ENCODE data around the gene RPL5.

The RPL5 gene

DNA sequence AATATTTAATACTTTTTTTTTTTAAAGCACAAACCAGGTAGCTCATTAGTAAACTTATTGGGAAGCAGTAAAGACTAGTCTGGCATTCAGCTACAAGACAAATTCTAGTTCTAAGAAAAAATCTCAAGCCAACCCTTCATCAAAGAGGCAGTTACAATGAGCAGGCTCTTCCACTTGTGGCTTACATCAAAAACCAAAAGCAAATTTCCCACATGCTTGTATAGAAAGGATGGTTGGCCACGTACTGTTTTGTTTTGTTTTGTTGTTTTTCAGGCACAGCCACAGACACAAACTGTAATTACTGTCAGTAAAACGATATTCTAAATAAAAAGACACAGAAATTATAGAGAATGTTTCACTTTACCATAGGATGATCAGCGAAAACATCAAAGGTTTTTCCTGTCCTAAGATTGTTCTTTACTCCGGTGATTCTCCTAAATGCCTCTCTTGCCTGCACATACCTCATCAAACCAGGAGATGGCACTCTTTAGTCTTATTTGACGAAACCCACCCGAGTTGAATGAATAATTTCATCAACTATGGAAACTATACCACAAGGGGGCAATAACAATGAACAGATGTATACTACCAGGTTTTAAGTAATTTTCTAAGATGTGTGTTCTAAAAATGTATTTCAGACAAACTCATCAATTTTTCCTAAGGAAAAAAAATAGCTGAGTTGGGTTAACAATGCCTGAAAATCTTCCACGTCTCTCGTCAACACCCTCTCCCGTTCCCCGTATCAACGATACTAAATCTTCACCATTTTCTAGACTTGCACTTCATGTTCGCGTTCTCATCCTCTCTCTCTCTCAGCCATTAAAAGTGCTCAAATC, 26.9 kb downstream of the RPL5 start:
- peak; percentile 94 for DNase-seq

DNA sequence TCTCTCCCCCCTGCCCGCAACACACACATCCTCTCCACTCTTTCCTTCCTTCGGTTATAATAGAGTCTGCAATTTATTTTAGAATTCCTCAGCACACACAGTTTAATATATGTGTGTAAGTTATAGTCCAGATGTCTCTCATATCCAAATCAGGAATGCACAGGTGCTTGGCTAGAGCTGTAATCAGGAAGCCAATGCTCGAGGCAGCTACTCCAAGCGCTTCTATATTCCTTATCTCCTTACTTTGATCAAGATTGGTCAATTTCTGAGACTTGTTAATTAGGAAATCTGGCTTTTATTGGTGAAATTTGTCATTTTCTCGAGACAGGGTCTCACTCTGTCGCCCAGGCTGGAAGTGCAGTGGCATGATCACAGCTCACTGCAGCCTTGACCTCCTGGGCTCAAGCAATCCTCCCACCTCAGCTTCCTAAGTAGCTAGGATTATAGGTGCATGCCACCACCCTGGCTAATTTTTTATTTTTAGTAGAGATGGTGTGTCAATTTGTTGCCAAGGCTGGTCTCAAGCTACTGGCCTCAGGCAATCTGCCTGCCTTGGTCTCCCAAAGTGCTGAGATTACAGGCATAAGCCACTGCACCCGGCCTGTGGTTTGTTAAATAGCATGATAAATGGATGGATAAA, 27.7 kb downstream of the RPL5 start:
- DNase-seq, result no peak

DNA sequence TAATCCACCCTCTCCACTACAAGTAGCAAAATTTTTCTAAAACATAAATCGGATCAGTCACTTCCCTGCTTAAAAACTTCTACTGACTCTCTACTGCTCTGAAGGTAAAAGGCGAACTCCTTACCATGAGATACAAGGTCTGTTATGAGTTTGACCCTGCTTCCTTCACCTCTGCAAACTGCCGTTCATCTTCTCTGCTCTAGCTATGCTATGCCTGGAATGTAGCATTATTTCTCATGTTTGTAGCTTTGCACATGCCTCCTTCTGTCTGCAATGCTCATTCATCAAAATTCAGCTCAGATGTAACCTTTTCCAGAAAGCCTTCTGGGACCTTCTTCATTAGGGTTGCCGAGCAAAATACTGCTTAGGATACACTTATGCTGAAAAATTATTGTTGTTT, 30.8 kb downstream of the RPL5 start:
- DNase-seq, result no peak

DNA sequence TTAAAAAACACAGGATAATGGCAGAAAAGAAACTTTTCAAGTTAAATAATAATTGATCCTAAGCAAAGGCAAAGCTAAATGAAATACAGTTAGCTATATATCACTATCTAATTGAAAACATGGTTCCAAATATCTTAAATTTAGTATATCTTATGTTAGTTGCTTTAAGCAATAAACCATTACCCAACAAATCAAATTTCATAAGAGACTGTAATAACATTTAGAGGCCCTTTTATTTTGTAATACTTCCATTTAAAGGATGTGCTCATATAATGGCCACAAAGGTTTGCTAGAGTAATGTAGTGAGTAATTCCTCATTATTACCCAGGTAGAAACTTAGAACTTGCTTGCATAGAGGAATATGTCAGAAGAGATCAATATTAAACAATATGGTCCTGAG, 32.3 kb downstream of the RPL5 start:
- DNase-seq, result no peak

DNA sequence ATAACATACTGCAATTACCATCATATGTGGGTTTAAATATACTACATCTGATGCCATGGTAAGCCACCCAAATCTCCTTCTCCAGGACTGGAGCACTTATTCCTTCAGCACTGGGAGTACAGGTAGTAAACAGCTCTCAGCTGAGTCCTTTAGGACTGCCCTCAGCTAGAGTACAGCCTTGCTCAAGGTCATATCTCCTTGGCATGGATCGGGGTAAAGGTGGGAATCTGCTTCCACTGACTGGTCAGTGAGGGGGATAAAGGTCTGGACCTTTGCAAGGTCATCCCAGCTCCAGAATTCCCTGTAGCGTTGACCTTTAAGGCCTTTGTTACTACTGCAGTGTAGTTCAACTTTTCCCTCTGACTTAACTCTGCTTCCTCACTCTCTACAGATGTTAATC, 38.8 kb downstream of the RPL5 start:
- no peak for DNase-seq

DNA sequence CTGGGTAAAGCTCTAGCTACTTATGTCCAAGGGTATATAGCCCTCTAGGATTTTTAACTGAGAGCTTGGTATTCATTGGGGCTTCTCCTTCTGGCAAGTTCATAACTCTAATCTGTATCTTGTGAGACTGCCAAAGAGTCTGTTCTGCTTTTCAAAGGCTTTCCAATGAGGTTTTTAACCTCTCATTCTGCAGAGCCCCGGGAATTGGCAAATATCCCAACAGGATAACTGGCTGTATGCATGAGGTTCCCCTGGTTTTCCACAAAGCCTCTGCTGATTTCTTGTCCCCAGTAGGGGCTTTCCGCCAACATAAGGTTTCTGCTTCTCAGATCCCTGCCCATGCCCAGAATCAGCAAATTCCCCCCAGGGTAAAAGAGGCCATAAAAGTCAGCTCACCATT, 40.9 kb downstream of the RPL5 start:
- no peak for DNase-seq

DNA sequence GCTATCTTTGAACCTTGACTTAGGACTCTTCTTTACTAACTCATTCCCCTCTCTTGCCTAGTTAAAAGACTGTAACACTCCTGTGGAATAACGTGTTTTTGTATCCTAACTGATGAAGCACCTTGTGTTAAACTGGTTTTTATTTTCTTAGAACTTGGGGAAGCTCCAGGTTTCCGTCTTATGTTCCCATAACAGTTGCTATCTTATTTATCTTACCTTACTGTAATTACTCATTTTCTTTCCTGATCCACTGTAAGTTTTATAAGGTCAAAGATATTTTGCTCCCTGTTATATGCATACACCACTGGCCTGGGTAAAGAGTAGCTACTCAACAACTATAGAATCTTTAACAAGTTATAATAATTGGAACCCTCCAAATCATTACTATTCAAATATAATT, 43.1 kb downstream of the RPL5 start:
- no peak for DNase-seq

DNA sequence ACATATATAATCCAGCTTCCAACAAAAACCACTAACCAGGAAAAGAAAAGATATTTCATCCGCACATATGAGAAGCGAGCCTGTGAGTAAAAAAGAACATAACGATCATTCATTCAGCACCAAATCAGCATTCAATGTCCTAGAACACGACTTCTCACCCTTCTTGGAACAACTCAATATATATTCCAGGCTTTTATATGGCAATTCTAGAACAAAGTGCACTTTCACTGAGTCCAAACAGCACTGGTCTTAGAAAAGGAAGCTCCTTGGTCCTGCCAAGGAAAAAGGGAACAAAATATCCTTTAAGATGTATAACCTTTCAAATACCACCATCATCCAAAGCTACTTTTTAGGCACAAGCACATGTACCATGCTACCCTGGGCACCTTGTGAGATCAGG, 44.5 kb downstream of the RPL5 start:
- DNase-seq, result no peak

DNA sequence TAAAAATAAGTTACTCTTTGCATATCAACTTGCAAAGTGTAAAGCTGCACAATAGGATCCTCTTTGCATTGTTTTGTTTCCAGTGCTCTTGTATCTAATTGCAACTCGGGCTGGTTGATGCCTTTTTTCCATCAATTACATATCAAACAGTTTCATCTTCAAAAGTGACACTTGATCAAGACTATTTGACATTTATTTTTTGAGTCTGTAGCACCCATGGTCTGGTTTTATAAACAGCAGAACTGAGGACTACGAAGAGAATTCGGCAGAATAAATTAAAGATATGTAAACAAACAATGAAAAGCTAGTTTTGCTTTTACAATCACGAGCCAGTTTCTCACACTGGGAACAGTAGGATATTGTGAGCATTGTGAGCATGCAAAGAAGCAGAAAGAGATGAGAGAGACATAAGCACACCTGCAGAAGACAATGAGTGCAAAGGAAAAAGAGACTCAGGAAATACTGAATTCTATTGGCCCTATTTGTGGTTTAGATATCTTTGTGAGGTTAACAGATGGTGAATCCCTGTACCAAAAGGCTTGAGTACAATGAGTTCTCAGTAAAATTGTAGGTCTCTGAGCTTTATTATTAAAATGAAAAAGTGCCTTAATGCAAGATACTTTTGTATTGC, 45.4 kb downstream of the RPL5 start:
- DNase-seq, result peak; percentile 38

DNA sequence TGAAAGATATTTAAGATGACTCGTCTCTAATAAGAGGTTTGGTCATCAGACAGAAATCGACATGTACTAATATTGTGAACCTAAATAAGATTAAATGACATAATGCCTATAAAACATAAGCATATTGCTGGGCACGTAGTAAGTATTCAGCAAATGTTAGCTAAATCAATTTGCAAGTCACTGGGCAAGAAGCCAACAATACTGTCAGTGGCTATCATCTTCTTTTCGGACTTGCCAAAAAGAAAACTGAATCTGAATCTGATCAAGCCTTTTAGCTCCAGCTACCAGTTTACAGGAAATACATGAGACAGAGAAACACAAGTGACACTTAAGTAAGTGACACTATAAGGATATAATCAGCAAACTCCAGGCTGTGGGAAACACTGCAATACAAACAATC, 46.0 kb downstream of the RPL5 start:
- DNase-seq, result peak; percentile 52

DNA sequence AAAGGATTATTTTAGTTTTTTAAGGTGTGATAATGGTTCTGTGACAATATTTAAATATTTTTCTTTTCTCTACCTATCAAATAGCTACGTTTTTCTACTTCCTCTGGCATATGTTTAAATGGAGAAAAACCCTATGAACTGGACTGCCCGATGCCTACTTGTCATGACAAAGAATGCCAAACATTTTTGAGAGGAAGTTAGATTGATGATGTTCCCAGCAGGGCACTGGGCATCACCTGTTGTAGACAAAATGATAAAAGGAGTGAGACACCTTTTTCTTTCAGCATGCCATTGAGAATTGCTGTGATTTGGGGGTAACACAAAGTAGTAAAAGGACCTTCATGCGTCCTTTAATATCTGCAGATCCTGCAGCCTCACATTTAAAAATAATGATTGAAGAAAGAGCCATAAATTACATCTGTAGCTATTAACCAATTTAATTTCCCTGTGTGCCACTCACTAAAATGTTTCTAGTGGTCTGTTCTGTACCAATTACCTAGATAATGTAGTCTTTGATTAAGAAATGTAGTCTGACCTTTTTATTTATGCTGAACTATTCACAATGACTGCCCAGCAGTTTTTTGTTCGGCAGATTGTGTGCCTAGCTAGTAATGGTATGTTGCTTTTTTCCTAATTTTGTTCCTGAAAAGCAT, 47.6 kb downstream of the RPL5 start:
- no peak for DNase-seq

DNA sequence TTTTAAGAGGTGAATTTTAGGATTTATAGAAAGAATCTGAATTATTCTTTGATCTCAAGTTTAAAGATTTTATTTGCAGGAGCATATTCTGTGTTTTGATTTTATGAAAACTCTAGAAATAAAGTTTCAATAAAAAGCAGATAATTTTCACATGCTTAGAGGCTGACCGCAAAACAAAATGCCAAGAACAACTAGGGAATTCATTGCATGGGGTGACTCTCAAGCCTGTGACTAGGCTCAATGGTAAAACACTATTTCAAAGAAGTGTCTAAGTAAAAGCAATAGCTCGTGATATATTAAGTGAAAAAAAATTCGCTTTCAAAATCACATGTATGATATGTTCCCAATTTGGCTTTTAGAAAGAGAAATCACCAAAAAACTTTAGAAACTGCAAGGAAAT, 49.6 kb downstream of the RPL5 start:
- no peak for DNase-seq

DNA sequence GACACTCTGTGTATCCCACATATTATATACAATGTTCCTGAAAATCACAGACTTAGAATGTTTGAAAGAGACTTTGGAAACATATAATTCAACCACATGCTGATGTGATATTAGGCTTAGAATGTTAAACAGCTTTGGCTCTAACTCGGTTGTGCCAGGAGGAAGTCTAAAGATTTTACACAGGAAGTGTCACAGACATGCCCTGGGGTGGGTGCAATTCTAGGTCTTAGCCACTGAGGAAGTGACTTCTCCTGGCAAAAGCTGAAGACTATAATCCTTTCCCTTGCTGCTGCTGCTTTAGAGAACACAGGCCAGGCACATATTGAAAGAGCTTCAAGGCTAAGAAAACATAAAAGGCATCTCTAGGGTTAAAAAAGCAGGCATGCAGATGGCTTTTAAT, 51.0 kb downstream of the RPL5 start:
- DNase-seq, result no peak

DNA sequence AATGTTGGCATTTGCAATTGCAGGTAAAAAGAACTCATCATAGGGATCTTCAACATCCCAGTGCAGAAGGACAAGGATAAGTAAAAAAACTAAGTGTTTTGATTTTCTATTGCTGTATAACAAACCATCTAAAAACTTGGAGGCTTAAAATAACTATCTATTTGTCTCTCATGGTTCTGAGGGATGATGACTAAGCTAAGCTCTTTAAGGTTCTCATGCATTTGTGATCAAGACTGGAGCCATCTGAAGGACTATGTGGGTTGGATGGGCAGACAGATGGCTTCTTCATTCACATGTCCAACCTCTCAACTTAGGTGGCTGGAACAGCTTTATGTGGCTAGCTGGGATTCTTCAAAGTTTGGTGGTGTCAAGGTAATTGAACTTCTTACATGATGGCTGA, 51.5 kb downstream of the RPL5 start:
- no peak for DNase-seq

DNA sequence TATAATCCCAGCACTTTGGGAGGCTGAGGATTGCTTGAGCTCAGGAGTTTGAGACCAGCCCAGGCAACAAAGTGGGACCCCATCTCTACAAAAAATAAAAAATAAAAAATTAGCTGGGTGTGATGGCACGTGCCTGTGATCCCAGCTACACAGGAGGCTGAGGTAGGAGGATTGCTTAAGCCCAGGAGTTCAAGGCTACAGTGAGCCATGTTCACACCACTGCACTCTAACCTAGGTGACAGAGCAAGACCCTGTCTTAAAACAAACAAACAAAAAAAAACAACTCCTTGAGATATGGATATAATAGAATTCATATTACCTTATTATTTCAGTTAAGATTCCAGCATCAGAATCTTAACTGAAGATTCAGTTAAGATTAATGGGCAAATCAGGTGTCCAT, 52.4 kb downstream of the RPL5 start:
- DNase-seq, result no peak

DNA sequence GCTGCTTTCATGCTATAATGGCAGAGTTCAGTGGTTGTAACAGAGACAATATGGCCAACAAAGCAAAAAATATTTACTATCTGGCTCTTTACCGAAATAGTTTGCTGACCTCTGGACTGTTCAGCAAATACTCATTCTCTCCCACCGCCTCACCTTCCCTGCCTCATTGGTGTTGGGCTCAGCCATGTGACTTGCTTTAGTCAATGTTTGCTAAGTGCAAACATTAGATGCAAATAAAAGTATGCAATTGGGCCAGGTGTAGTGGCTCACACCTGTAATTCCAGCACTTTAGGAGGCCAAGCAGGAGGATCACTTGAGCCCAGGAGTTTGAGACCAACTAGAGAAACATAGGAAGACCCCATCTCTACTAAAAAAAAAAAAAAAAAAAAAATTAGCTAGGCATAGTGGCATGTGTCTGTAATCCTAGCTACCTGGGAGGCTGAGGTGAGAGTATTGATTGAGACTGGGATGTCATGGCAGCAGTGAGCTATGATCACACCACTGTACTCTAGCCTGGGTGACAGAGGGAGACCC, 55.1 kb downstream of the RPL5 start:
- DNase-seq, result peak; percentile 87

DNA sequence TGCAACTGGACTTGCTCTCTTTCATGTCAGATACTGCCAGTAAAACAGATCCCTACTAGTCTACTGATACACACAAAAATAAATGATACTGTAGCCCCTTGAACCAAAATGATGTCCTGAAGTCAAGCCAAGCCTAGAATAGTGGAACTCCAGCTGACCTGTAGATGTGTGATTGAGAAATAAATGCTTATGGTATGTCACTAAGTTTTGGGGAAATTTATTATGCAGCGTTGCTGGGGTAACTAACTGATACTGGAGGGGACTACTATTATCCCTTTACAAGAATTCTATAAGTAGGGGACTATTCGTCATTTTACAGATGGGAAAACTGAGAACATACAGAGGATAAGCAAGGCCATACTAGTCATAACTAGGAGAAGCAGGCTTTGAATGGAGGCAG, 55.6 kb downstream of the RPL5 start:
- no peak for DNase-seq
